ENCODE measurements around the gene ITGAE.
"Not testable (repeated sequence)": the region's sequence is repeated elsewhere in the genome, so short reads cannot be mapped to it uniquely, and the experiment has no call there.

ITGAE gene

GRCh38 chr17:3800362-3801271 lies at the start of gene ITGAE:
Gene ITGAE (minus strand): TSS chr17:3801188. CDS start chr17:3801144, 44 bp downstream.
- Histone ChIP-seq H3K9me3 (ENCODE audit: control insufficient read depth in 2 of 2, low read length in 2 of 2) (no peaks in the 10 kb centered on the region), H3K4me3 (ENCODE audit: low read length in 2 of 2) (no peak within 1 kb of the TSS), H3K9ac (ENCODE audit: low read depth in 1 of 2, low read length in 2 of 2) (no peak within 1 kb of the TSS), H3K27ac (ENCODE audit: low read depth in 2 of 2, low read length in 2 of 2) (no peak within 1 kb of the TSS), H3K27me3 (ENCODE audit: control insufficient read depth in 2 of 2, insufficient read depth in 2 of 2, low read length in 2 of 2) (no peaks in the 10 kb centered on the region), H3K4me1 (ENCODE audit: control insufficient read depth in 2 of 2, insufficient read depth in 2 of 2, low read length in 2 of 2) (peaks cover 0 to 5% of the 10 kb centered on the region in 2 donors), H3K36me3 (ENCODE audit: control insufficient read depth in 2 of 2, insufficient read depth in 2 of 2, low read length in 2 of 2) (no peaks in the 10 kb centered on the region)

- Histone ChIP-seq H3K27me3 (ENCODE audit: control insufficient read depth in 2 of 2, insufficient read depth in 2 of 2, low read length in 2 of 2) (no peaks in the 10 kb centered on the region), H3K4me3 (ENCODE audit: low read length in 2 of 2) (no peak overlapping the region), H3K27ac (ENCODE audit: low read depth in 2 of 2, low read length in 2 of 2) (no peak overlapping the region), H3K9ac (ENCODE audit: low read depth in 1 of 2, low read length in 2 of 2) (no peak overlapping the region), H3K9me3 (ENCODE audit: control insufficient read depth in 2 of 2, low read length in 2 of 2) (no peaks in the 10 kb centered on the region), H3K36me3 (ENCODE audit: control insufficient read depth in 2 of 2, insufficient read depth in 2 of 2, low read length in 2 of 2) (no peaks in the 10 kb centered on the region), H3K4me1 (ENCODE audit: control insufficient read depth in 2 of 2, insufficient read depth in 2 of 2, low read length in 2 of 2) (peaks cover 0 to 6% of the 10 kb centered on the region in 2 donors)
Measured at GRCh38 chr17:3848229-3848835, 47.3 kb upstream of the ITGAE start.

GRCh38 chr17:3847165-3847670 lies 46.2 kb upstream of the ITGAE start:
- Histone ChIP-seq H3K4me3 (ENCODE audit: low read length in 2 of 2) (no peak overlapping the region), H3K27ac (ENCODE audit: low read depth in 2 of 2, low read length in 2 of 2) (no peak overlapping the region), H3K27me3 (ENCODE audit: control insufficient read depth in 2 of 2, insufficient read depth in 2 of 2, low read length in 2 of 2) (no peaks in the 10 kb centered on the region), H3K9ac (ENCODE audit: low read depth in 1 of 2, low read length in 2 of 2) (no peak overlapping the region), H3K4me1 (ENCODE audit: control insufficient read depth in 2 of 2, insufficient read depth in 2 of 2, low read length in 2 of 2) (peaks cover 0 to 6% of the 10 kb centered on the region in 2 donors), H3K36me3 (ENCODE audit: control insufficient read depth in 2 of 2, insufficient read depth in 2 of 2, low read length in 2 of 2) (peaks cover 6 to 10% of the 10 kb centered on the region in 2 donors), H3K9me3 (ENCODE audit: control insufficient read depth in 2 of 2, low read length in 2 of 2) (no peaks in the 10 kb centered on the region)

- Histone ChIP-seq H3K9ac (ENCODE audit: low read depth in 1 of 2, low read length in 2 of 2) (peak overlapping the region in 1 of 2 donors; percentile 93), H3K27me3 (ENCODE audit: control insufficient read depth in 2 of 2, insufficient read depth in 2 of 2, low read length in 2 of 2) (no peaks in the 10 kb centered on the region), H3K36me3 (ENCODE audit: control insufficient read depth in 2 of 2, insufficient read depth in 2 of 2, low read length in 2 of 2) (peaks cover 10 to 11% of the 10 kb centered on the region in 2 donors), H3K4me3 (ENCODE audit: low read length in 2 of 2) (peak overlapping the region; percentile 44 to 46), H3K27ac (ENCODE audit: low read depth in 2 of 2, low read length in 2 of 2) (no peak overlapping the region), H3K9me3 (ENCODE audit: control insufficient read depth in 2 of 2, low read length in 2 of 2) (no peaks in the 10 kb centered on the region), H3K4me1 (ENCODE audit: control insufficient read depth in 2 of 2, insufficient read depth in 2 of 2, low read length in 2 of 2) (peaks cover 0 to 6% of the 10 kb centered on the region in 2 donors)
Measured at GRCh38 chr17:3846437-3847164, 45.6 kb upstream of the ITGAE start.

- H3K4me1 ChIP-seq (ENCODE audit: control insufficient read depth in 2 of 2, insufficient read depth in 2 of 2, low read length in 2 of 2), result peaks cover 0 to 6% of the 10 kb centered on the region in 2 donors
- H3K9me3 ChIP-seq (ENCODE audit: control insufficient read depth in 2 of 2, low read length in 2 of 2), result no peaks in the 10 kb centered on the region
- no peaks in the 10 kb centered on the region for H3K27me3 ChIP-seq (ENCODE audit: control insufficient read depth in 2 of 2, insufficient read depth in 2 of 2, low read length in 2 of 2)
- peak within 1 kb of the TSS; percentile 69 to 86 for H3K27ac ChIP-seq (ENCODE audit: low read depth in 2 of 2, low read length in 2 of 2)
- peaks cover 11 to 12% of the 10 kb centered on the region in 2 donors for H3K36me3 ChIP-seq (ENCODE audit: control insufficient read depth in 2 of 2, insufficient read depth in 2 of 2, low read length in 2 of 2)
- H3K4me3 ChIP-seq (ENCODE audit: low read length in 2 of 2), result peak within 1 kb of the TSS; percentile 82 to 87
- peak within 1 kb of the TSS; percentile 70 to 93 for H3K9ac ChIP-seq (ENCODE audit: low read depth in 1 of 2, low read length in 2 of 2)
Measured at GRCh38 chr17:3845621-3846436, 44.8 kb upstream of the ITGAE start, which contains the start of gene NCBP3. Gene NCBP3 (minus strand): TSS chr17:3846246. CDS start chr17:3846223, 23 bp downstream.

GRCh38 chr17:3845291-3845620 lies 44.3 kb upstream of the ITGAE start:
- no peaks in the 10 kb centered on the region for H3K27me3 ChIP-seq (ENCODE audit: control insufficient read depth in 2 of 2, insufficient read depth in 2 of 2, low read length in 2 of 2)
- H3K4me3 ChIP-seq (ENCODE audit: low read length in 2 of 2), result peak overlapping the region; percentile 82 to 87
- peaks cover 0 to 6% of the 10 kb centered on the region in 2 donors for H3K4me1 ChIP-seq (ENCODE audit: control insufficient read depth in 2 of 2, insufficient read depth in 2 of 2, low read length in 2 of 2)
- H3K36me3 ChIP-seq (ENCODE audit: control insufficient read depth in 2 of 2, insufficient read depth in 2 of 2, low read length in 2 of 2), result peaks cover 16% of the 10 kb centered on the region in 2 donors
- H3K27ac ChIP-seq (ENCODE audit: low read depth in 2 of 2, low read length in 2 of 2), result peak overlapping the region; percentile 69 to 86
- peak overlapping the region; percentile 70 to 93 for H3K9ac ChIP-seq (ENCODE audit: low read depth in 1 of 2, low read length in 2 of 2)
- H3K9me3 ChIP-seq (ENCODE audit: control insufficient read depth in 2 of 2, low read length in 2 of 2), result no peaks in the 10 kb centered on the region

GRCh38 chr17:3844556-3844955 lies 43.6 kb upstream of the ITGAE start:
- not testable (repeated sequence) for H3K4me3 ChIP-seq (ENCODE audit: low read length in 2 of 2); H3K27me3 ChIP-seq (ENCODE audit: control insufficient read depth in 2 of 2, insufficient read depth in 2 of 2, low read length in 2 of 2); H3K9ac ChIP-seq (ENCODE audit: low read depth in 1 of 2, low read length in 2 of 2)

GRCh38 chr17:3843935-3844516 lies 43.0 kb upstream of the ITGAE start:
- no peak overlapping the region for H3K27ac ChIP-seq (ENCODE audit: low read depth in 2 of 2, low read length in 2 of 2)
- peaks cover 25 to 28% of the 10 kb centered on the region in 2 donors for H3K36me3 ChIP-seq (ENCODE audit: control insufficient read depth in 2 of 2, insufficient read depth in 2 of 2, low read length in 2 of 2)
- peak overlapping the region in 1 of 2 donors; percentile 41 for H3K9ac ChIP-seq (ENCODE audit: low read depth in 1 of 2, low read length in 2 of 2)
- peaks cover 3 to 9% of the 10 kb centered on the region in 2 donors for H3K4me1 ChIP-seq (ENCODE audit: control insufficient read depth in 2 of 2, insufficient read depth in 2 of 2, low read length in 2 of 2)
- H3K27me3 ChIP-seq (ENCODE audit: control insufficient read depth in 2 of 2, insufficient read depth in 2 of 2, low read length in 2 of 2), result no peaks in the 10 kb centered on the region
- H3K4me3 ChIP-seq (ENCODE audit: low read length in 2 of 2), result no peak overlapping the region
- H3K9me3 ChIP-seq (ENCODE audit: control insufficient read depth in 2 of 2, low read length in 2 of 2), result no peaks in the 10 kb centered on the region

More at GRCh38 chr17:3844556-3844955, 43.6 kb upstream of the ITGAE start:
- H3K4me1 ChIP-seq (ENCODE audit: control insufficient read depth in 2 of 2, insufficient read depth in 2 of 2, low read length in 2 of 2); H3K9me3 ChIP-seq (ENCODE audit: control insufficient read depth in 2 of 2, low read length in 2 of 2); H3K27ac ChIP-seq (ENCODE audit: low read depth in 2 of 2, low read length in 2 of 2): not testable (repeated sequence)
- peaks cover 23% of the 10 kb centered on the region in 2 donors for H3K36me3 ChIP-seq (ENCODE audit: control insufficient read depth in 2 of 2, insufficient read depth in 2 of 2, low read length in 2 of 2)

- H3K36me3 ChIP-seq (ENCODE audit: control insufficient read depth in 2 of 2, insufficient read depth in 2 of 2, low read length in 2 of 2), result peaks cover 47 to 56% of the 10 kb centered on the region in 2 donors
- H3K9me3 ChIP-seq (ENCODE audit: control insufficient read depth in 2 of 2, low read length in 2 of 2), result no peaks in the 10 kb centered on the region
- H3K27me3 ChIP-seq (ENCODE audit: control insufficient read depth in 2 of 2, insufficient read depth in 2 of 2, low read length in 2 of 2), result no peaks in the 10 kb centered on the region
- peak overlapping the region in 1 of 2 donors; percentile 26 for H3K4me3 ChIP-seq (ENCODE audit: low read length in 2 of 2)
- H3K9ac ChIP-seq (ENCODE audit: low read depth in 1 of 2, low read length in 2 of 2), result no peak overlapping the region
- H3K27ac ChIP-seq (ENCODE audit: low read depth in 2 of 2, low read length in 2 of 2), result peak overlapping the region; percentile 64 to 67
- peaks cover 14 to 16% of the 10 kb centered on the region in 2 donors for H3K4me1 ChIP-seq (ENCODE audit: control insufficient read depth in 2 of 2, insufficient read depth in 2 of 2, low read length in 2 of 2)
Measured at GRCh38 chr17:3838206-3838605, 37.2 kb upstream of the ITGAE start.
